ENCODE results near the gene OR2H1. TPM values are rescaled to one million over a fixed set of nuclear protein-coding genes. Genes with fewer than 3 reads are reported as not detected.

The OR2H1 gene
- total and polyA plus RNA-seq, 8 donors = not detected

DNA sequence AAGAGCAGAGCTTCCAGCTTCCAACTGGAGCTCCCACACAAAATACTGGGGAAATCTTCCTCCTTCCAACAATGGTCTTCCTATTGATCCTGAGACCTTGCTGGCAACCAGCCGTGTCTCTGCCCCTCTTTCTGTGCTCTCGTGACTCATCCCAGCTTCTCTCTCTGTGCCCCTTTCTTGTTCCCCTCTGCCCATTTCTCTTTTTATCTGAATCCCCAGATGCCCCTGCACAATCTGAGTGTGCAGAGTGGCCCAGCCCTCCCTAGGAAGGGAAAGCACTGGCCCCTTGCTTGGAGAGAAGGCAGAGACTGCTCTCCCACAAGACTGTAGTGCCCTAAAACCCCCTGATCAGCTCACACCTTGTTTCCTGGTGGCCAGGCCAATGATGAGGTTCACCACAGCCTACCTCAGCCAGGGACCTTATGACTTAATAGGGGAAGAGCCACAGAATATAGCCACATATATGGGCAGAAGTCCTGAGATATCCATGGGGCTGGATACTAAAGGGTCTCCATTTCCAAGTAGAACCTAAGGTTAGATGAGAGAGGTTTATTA is 53.9 kb downstream of the OR2H1 start:
- WGBS, 5 donors = 59 to 86% (median 72%) methylated on average over 2 of the region's 2 CpGs
- intact Hi-C loops (cut with DNase I; ENCODE audit: low total_unique reads) = no loop called here
- Histone ChIP-seq H3K9me3 (no peaks in the 10 kb centered on the region), H3K4me3 (no peak overlapping the region), H3K27ac (no peak overlapping the region), H3K36me3 (no peaks in the 10 kb centered on the region), H3K4me1 (no peaks in the 10 kb centered on the region), H3K27me3 (peaks cover 0 to 12% (median 0%) of the 10 kb centered on the region in 3 donors)
- DNase-seq = no peak
- TF ChIP-seq EP300 (IDR thresholded peaks at IDR 0.05) (no peak), POLR2AphosphoS5 (IDR thresholded peaks at IDR 0.05) (no peak), POLR2A (IDR thresholded peaks at IDR 0.05) (no peak)
- TF ChIP-seq, protein P1, sequence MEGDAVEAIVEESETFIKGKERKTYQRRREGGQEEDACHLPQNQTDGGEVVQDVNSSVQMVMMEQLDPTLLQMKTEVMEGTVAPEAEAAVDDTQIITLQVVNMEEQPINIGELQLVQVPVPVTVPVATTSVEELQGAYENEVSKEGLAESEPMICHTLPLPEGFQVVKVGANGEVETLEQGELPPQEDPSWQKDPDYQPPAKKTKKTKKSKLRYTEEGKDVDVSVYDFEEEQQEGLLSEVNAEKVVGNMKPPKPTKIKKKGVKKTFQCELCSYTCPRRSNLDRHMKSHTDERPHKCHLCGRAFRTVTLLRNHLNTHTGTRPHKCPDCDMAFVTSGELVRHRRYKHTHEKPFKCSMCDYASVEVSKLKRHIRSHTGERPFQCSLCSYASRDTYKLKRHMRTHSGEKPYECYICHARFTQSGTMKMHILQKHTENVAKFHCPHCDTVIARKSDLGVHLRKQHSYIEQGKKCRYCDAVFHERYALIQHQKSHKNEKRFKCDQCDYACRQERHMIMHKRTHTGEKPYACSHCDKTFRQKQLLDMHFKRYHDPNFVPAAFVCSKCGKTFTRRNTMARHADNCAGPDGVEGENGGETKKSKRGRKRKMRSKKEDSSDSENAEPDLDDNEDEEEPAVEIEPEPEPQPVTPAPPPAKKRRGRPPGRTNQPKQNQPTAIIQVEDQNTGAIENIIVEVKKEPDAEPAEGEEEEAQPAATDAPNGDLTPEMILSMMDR (IDR thresholded peaks at IDR 0.05) = no peak

Other genes starting within 250 kb of the OR2H1 start
- gene OR14J1, start 155.5 kb upstream of the OR2H1 start, total RNA-seq = under 1 TPM in 1 of 5 donors, not detected in 4; 0.18 TPM
- not detected for gene OR14J1, start 155.5 kb upstream of the OR2H1 start, polyA plus RNA-seq
- gene OR5V1, start 88.3 kb upstream of the OR2H1 start, total RNA-seq = not detected
- not detected for gene OR5V1, start 88.3 kb upstream of the OR2H1 start, polyA plus RNA-seq
- not detected for gene OR12D3, start 81.9 kb upstream of the OR2H1 start, total RNA-seq
- not detected for gene OR12D3, start 81.9 kb upstream of the OR2H1 start, polyA plus RNA-seq
- gene OR12D2, start 61.5 kb upstream of the OR2H1 start, total RNA-seq = not detected
- not detected for gene OR12D2, start 61.5 kb upstream of the OR2H1 start, polyA plus RNA-seq
- gene OR12D1, start 42.2 kb upstream of the OR2H1 start, total RNA-seq = not detected
- not detected for gene OR12D1, start 42.2 kb upstream of the OR2H1 start, polyA plus RNA-seq
- gene OR10C1, start 17.8 kb upstream of the OR2H1 start, total RNA-seq = not detected
- gene OR10C1, start 17.8 kb upstream of the OR2H1 start, polyA plus RNA-seq = not detected
- not detected for gene OR11A1, start 84 bp upstream of the OR2H1 start, total RNA-seq
- not detected for gene OR11A1, start 84 bp upstream of the OR2H1 start, polyA plus RNA-seq
- gene MAS1L, start 30.8 kb downstream of the OR2H1 start, total RNA-seq = under 1 TPM in 1 of 5 donors, not detected in 4; 0.55 TPM
- gene MAS1L, start 30.8 kb downstream of the OR2H1 start, polyA plus RNA-seq = not detected
- gene UBD, start 102.6 kb downstream of the OR2H1 start, total RNA-seq = 10 to 100 TPM in 1 of 5 donors, 1 to 10 TPM in 1, not detected in 3; 4.2 to 40.3 TPM
- gene UBD, start 102.6 kb downstream of the OR2H1 start, polyA plus RNA-seq = 10 to 100 TPM in 1 of 3 donors, 1 to 10 TPM in 2; 4.0 to 65.8 (median 7.7) TPM
- not detected for gene OR2H2, start 128.0 kb downstream of the OR2H1 start, total RNA-seq
- not detected for gene OR2H2, start 128.0 kb downstream of the OR2H1 start, polyA plus RNA-seq
- 100 to 1,000 TPM in 1 of 5 donors, 10 to 100 TPM in 4; 29.3 to 101 (median 38.7) TPM for gene GABBR1, start 176.0 kb downstream of the OR2H1 start, total RNA-seq
- 10 to 100 TPM in 1 of 3 donors, 1 to 10 TPM in 2; 4.5 to 22.0 (median 6.3) TPM for gene GABBR1, start 176.0 kb downstream of the OR2H1 start, polyA plus RNA-seq
- not detected for gene MOG, start 199.9 kb downstream of the OR2H1 start, total RNA-seq
- not detected for gene MOG, start 199.9 kb downstream of the OR2H1 start, polyA plus RNA-seq
- gene ZFP57, start 224.0 kb downstream of the OR2H1 start, total RNA-seq = not detected
- gene ZFP57, start 224.0 kb downstream of the OR2H1 start, polyA plus RNA-seq = under 1 TPM in 1 of 3 donors, not detected in 2; 0.08 TPM